Progenitor cell of endocrine pancreas (in vitro differentiated cells): ENCODE results near the gene KCNMB4. TPM values are rescaled to one million over a fixed set of nuclear protein-coding genes. Genes with fewer than 3 reads are reported as not detected.
A peak's percentile ranks its signal among the peaks of the same experiment; 100 is the strongest.

Experiments
- DNase-seq: peaks from one replicate; pipeline ENCODE4 v3.0.0; 2021; ENCODE audit warnings: low spot score; ENCODE audit not compliant: unreplicated experiment
- H3K27ac Mint-ChIP-seq: 2 replicates; pipeline ENCODE4 v1.8.0; 2021; ENCODE audit warnings: mild to moderate bottlenecking, moderate library complexity, mixed read lengths
- H3K27me3 Mint-ChIP-seq: 2 replicates; pipeline ENCODE4 v1.8.0; 2021; ENCODE audit warnings: mixed read lengths
- H3K36me3 Mint-ChIP-seq: 2 replicates; pipeline ENCODE4 v1.8.0; 2022; ENCODE audit warnings: mixed read lengths; ENCODE audit not compliant: insufficient read depth
- H3K4me1 Mint-ChIP-seq: 2 replicates; pipeline ENCODE4 v1.8.0; 2021; ENCODE audit warnings: low read depth, mixed read lengths
- H3K4me3 Mint-ChIP-seq: 2 replicates; pipeline ENCODE4 v1.8.0; 2021; ENCODE audit warnings: low read depth, mild to moderate bottlenecking, moderate library complexity, mixed read lengths
- H3K9me3 Mint-ChIP-seq: 2 replicates; pipeline ENCODE4 v1.8.0; 2021; ENCODE audit warnings: low read depth, mixed read lengths
- CTCF ChIP-seq: fragments of 200-600 bp; sonication (generic); IDR thresholded peaks from one replicate; pipeline ENCODE4 v1.5.0; 2021; ENCODE audit warnings: antibody characterized with exemption, mild to moderate bottlenecking; ENCODE audit not compliant: unreplicated experiment
- long read RNA-seq: library from polyadenylated mRNA; unstranded; transcript quantifications from one replicate; pipeline ENCODE4 v2.0.0, GENCODE V29; 2020
- total RNA-seq: library from RNA; stranded (reverse); gene quantifications from 2 replicates; pipeline ENCODE4 v1.2.1, GENCODE V29; 2021

KCNMB4 gene
- total RNA-seq = 8.2 and 9.6 TPM in 2 replicates
- long read RNA-seq, full-length matches to known transcripts = 3 of 4 reads
- long read RNA-seq, partial matches to known transcripts = 0 of 4 reads
- long read RNA-seq, other reads (novel, unspliced or antisense) = 1 of 4 reads

GRCh38 chr12:70365648-70366518 is at the start of gene KCNMB4:
TSS of gene KCNMB4 (plus strand) at chr12:70366290. CDS start at chr12:70366735, 445 bp downstream.
- DNase-seq = peak; percentile 73
- Mint-ChIP-seq H3K4me1 (peaks cover 10% of the 10 kb centered on the region), H3K9me3 (no peaks in the 10 kb centered on the region), H3K36me3 (no peaks in the 10 kb centered on the region), H3K4me3 (peak within 1 kb of the TSS; percentile 94), H3K27ac (peak within 1 kb of the TSS; percentile 96), H3K27me3 (peaks cover 25% of the 10 kb centered on the region)
- no peak for TF ChIP-seq CTCF

- Mint-ChIP-seq H3K36me3 (peaks cover 12% of the 10 kb centered on the region), H3K4me1 (peaks cover 3% of the 10 kb centered on the region), H3K4me3 (no peak overlapping the region), H3K27me3 (no peaks in the 10 kb centered on the region), H3K9me3 (no peaks in the 10 kb centered on the region), H3K27ac (no peak overlapping the region)
- no peak for TF ChIP-seq CTCF
- no peak for DNase-seq
These were observed 48.3 kb upstream of the KCNMB4 start for GRCh38 chr12:70317781-70318180.

GRCh38 chr12:70319605-70320004 is 46.5 kb upstream of the KCNMB4 start:
- no peak for DNase-seq
- no peak overlapping the region for H3K27ac Mint-ChIP-seq
- peaks cover 3% of the 10 kb centered on the region for H3K4me1 Mint-ChIP-seq
- TF ChIP-seq CTCF = no peak
- H3K36me3 Mint-ChIP-seq = peaks cover 10% of the 10 kb centered on the region
- no peaks in the 10 kb centered on the region for H3K9me3 Mint-ChIP-seq
- no peaks in the 10 kb centered on the region for H3K27me3 Mint-ChIP-seq
- no peak overlapping the region for H3K4me3 Mint-ChIP-seq

- no peaks in the 10 kb centered on the region for H3K9me3 Mint-ChIP-seq
- H3K36me3 Mint-ChIP-seq = peaks cover 8% of the 10 kb centered on the region
- peaks cover 3% of the 10 kb centered on the region for H3K4me1 Mint-ChIP-seq
- no peak for DNase-seq
- no peak overlapping the region for H3K27ac Mint-ChIP-seq
- no peak for TF ChIP-seq CTCF
- H3K4me3 Mint-ChIP-seq = no peak overlapping the region
- H3K27me3 Mint-ChIP-seq = no peaks in the 10 kb centered on the region
These were observed 44.9 kb upstream of the KCNMB4 start for GRCh38 chr12:70321191-70321590.

GRCh38 chr12:70327541-70327940 is 38.5 kb upstream of the KCNMB4 start:
- TF ChIP-seq CTCF = no peak
- Mint-ChIP-seq H3K4me3 (no peak overlapping the region), H3K9me3 (peaks cover 4% of the 10 kb centered on the region), H3K27ac (no peak overlapping the region), H3K4me1 (no peaks in the 10 kb centered on the region), H3K27me3 (no peaks in the 10 kb centered on the region), H3K36me3 (peaks cover 20% of the 10 kb centered on the region)
- no peak for DNase-seq
